Esophagus squamous epithelium (tissue), 5 donors: Measurements from ENCODE around the gene SFXN1. TPM values are rescaled to one million over a fixed set of nuclear protein-coding genes. Genes with fewer than 3 reads are reported as not detected.
A peak's percentile ranks its signal among the peaks of the same experiment; 100 is the strongest.
"Not testable (repeated sequence)": the region's sequence is repeated elsewhere in the genome, so short reads cannot be mapped to it uniquely, and the experiment has no call there.

Experiments
- DNase-seq: peaks from one replicate; lab custom pipeline; 2025; lab: John Stamatoyannopoulos, UW
- H3K27ac ChIP-seq, 4 donors: fragments of 200-600 bp; sonication (generic); one replicate each; pipeline ENCODE4 v1.5.1; 2016 to 2019; ENCODE audit warnings: mild to moderate bottlenecking in 1 of 4
- H3K27me3 ChIP-seq, 4 donors: fragments of 200-600 bp; sonication (generic); 1 replicate in 3 of 4; 2 replicates in 1 of 4; pipeline versions ENCODE4 v1.5.1 to v1.6.0; 2017 to 2021; ENCODE audit warnings: antibody characterized with exemption in 1 of 4
- H3K36me3 ChIP-seq, 3 donors: fragments of 200-600 bp; sonication (generic); one replicate each; pipeline ENCODE4 v1.5.1; 2016 to 2019
- H3K4me1 ChIP-seq, 3 donors: fragments of 200-600 bp; sonication (generic); one replicate each; pipeline ENCODE4 v1.5.1; 2017 to 2019
- H3K4me3 ChIP-seq, 4 donors: fragments of 200-600 bp; sonication (generic); 1 replicate in 3 of 4; 2 replicates in 1 of 4; pipeline ENCODE4 v1.5.1; 2016 to 2019; ENCODE audit warnings: mild to moderate bottlenecking in 2 of 4, moderate library complexity in 1 of 4
- H3K9me3 ChIP-seq, 3 donors: fragments of 200-600 bp; sonication (generic); one replicate each; pipeline ENCODE4 v1.5.1; 2016 to 2019
- CTCF ChIP-seq, 6 experiments: fragments of 450-650 bp in 4 of 6; fragments of 200-600 bp in 2 of 6; sonication (generic) in 2 of 6; IDR thresholded peaks; one replicate each; pipeline ENCODE4 v1.5.1; 2016 to 2019; ENCODE audit warnings: antibody characterized with exemption in 6 of 6, mild to moderate bottlenecking in 4 of 6, moderate library complexity in 4 of 6
- POLR2A ChIP-seq, 4 donors: fragments of 450-650 bp; IDR thresholded peaks; one replicate each; pipeline ENCODE4 v1.6.1; 2017; ENCODE audit warnings: antibody characterized with exemption in 4 of 4, mild to moderate bottlenecking in 4 of 4, moderate library complexity in 3 of 4
- WGBS, 2 donors: methylation state at CpG; one replicate each; pipeline ENCODE4 v1.1.5; 2018; 5-methylcytosine and 5-hydroxymethylcytosine counted together
- intact Hi-C: fragments of 100-400 bp; cut with DNase I; formaldehyde crosslinking; loops from one replicate; pipeline ENCODE4 v1.15.0; 2022
- total RNA-seq, 4 donors: library from RNA; depleted of rRNA; stranded (reverse); fragments of >200 nt; gene quantifications; one replicate each; pipeline ENCODE4 v1.1.0, GENCODE V29; 2016
- donor health status: DM: yes; HTN: yes; CAD: no.

The SFXN1 gene
- total RNA-seq, 4 donors from 2014 or later = 39.6 to 81.7 (median 51.9) TPM

DNA sequence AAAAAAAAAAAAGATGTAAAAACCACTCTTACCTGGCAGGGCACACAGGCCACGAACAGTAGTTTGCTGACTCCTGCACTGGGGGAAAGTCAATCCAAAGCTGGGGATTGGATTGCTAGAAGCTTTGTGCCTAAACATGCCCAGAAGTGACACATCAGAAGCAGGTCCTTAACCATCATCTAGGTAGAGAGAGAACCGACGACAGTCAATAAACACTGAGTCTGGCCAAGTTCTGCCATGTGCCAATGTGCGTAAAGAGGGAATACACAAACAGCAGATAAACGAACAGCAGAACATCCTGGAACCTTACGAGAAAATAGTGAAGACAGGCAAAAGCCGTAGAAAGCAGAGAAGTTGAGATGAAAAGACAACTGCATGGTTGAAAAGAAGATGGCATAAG lies 14.9 kb downstream of the SFXN1 start:
- H3K36me3 ChIP-seq = peaks cover 0 to 81% (median 10%) of the 10 kb centered on the region in 3 donors
- intact Hi-C loops = no loop called here
- no peaks in the 10 kb centered on the region for H3K27me3 ChIP-seq
- whole genome bisulfite sequencing, 2 donors = 56 to 59% methylated on average over 7 of the region's 7 CpGs
- peaks cover 0 to 23% (median 0%) of the 10 kb centered on the region in 3 donors for H3K4me1 ChIP-seq
- TF ChIP-seq CTCF (IDR thresholded peaks at IDR 0.05) (no peak), POLR2A (IDR thresholded peaks at IDR 0.05) (no peak)
- no peak overlapping the region for H3K27ac ChIP-seq
- no peak for DNase-seq
- no peak overlapping the region for H3K4me3 ChIP-seq
- no peaks in the 10 kb centered on the region for H3K9me3 ChIP-seq

DNA sequence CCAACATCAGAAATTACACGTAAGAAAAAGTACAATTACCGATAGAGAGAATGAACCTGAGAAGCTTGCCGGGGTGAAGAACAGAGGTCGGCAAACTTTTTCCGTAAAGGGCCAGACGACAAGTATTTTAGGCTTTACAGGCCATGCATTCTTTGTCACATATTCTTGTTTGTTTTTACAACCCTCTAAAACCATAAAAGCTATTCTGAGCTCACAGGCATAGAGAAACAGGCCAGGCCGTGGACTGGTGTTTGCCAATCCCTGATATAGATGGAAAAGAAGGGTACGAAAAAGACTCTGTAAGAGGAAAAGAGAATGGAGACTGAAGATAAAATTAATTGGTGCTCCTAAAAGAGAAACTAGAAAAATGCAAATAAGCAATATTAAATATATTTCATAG lies 15.4 kb downstream of the SFXN1 start:
- Histone ChIP-seq H3K9me3 (no peaks in the 10 kb centered on the region), H3K36me3 (peaks cover 0 to 80% (median 10%) of the 10 kb centered on the region in 3 donors), H3K4me3 (no peak overlapping the region), H3K27ac (peak overlapping the region in 1 of 4 donors; percentile 40), H3K27me3 (no peaks in the 10 kb centered on the region), H3K4me1 (peaks cover 0 to 23% (median 0%) of the 10 kb centered on the region in 3 donors)
- WGBS, 2 donors = 87 to 88% methylated on average over 8 of the region's 8 CpGs
- TF ChIP-seq POLR2A (IDR thresholded peaks at IDR 0.05) (no peak), CTCF (IDR thresholded peaks at IDR 0.05) (no peak)
- intact Hi-C loops = no loop called here
- no peak for DNase-seq

GRCh38 chr5:175494264-175495183 lies 16.2 kb downstream of the SFXN1 start:
- Histone ChIP-seq H3K4me1 (peaks cover 0 to 23% (median 0%) of the 10 kb centered on the region in 3 donors), H3K4me3 (no peak overlapping the region), H3K36me3 (peaks cover 0 to 82% (median 10%) of the 10 kb centered on the region in 3 donors), H3K27me3 (no peaks in the 10 kb centered on the region), H3K9me3 (no peaks in the 10 kb centered on the region), H3K27ac (peak overlapping the region in 3 of 4 donors; percentile 21 to 40 (median 27))
- 35 to 52% methylated on average over 17 of the region's 17 CpGs for WGBS, 2 donors
- no peak for TF ChIP-seq POLR2A (IDR thresholded peaks at IDR 0.05)
- TF ChIP-seq CTCF (IDR thresholded peaks at IDR 0.05) = no peak
- DNase-seq = no peak
- intact Hi-C loops = no loop called here

- Histone ChIP-seq H3K4me1 (peaks cover 0 to 5% (median 0%) of the 10 kb centered on the region in 3 donors), H3K4me3 (no peak overlapping the region), H3K27me3 (no peaks in the 10 kb centered on the region), H3K9me3 (no peaks in the 10 kb centered on the region), H3K36me3 (peaks cover 0 to 63% (median 0%) of the 10 kb centered on the region in 3 donors), H3K27ac (no peak overlapping the region)
- no peak for DNase-seq
- intact Hi-C loops = no loop called here
- no peak for TF ChIP-seq CTCF (IDR thresholded peaks at IDR 0.05)
- TF ChIP-seq POLR2A (IDR thresholded peaks at IDR 0.05) = no peak
- 86% methylated on average over 7 of the region's 7 CpGs for WGBS, 2 donors
Measured at GRCh38 chr5:175501759-175502158, 23.4 kb downstream of the SFXN1 start.

DNA sequence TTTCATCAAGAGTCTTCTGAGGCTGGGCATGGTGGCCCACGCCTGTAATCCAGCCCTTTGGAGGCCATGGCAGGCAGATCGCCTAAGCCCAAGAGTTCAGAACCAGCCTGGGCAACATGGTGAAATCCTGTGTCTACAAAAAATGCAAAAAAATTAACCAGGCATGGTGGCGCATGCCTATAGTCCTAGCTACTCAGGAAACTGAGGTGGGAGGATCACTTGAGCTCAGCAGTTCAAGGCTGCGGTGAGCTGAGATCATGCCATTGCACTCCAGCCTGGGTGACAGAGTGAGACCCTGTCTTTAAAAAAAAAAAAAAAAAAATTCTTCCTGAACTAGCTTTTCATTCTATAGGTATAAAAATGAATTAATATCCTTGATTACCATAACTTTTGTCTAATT lies 29.3 kb downstream of the SFXN1 start:
- intact Hi-C loops, H3K27ac ChIP-seq: not testable (repeated sequence)
- 74 to 89% methylated on average over 4 of the region's 4 CpGs for WGBS, 2 donors

More for the DNA sequence above, 29.3 kb downstream of the SFXN1 start:
- DNase-seq, H3K27me3 ChIP-seq, H3K4me3 ChIP-seq, H3K4me1 ChIP-seq, H3K9me3 ChIP-seq: not testable (repeated sequence)
- peaks cover 0 to 72% (median 24%) of the 10 kb centered on the region in 3 donors for H3K36me3 ChIP-seq
